Measurements from ENCODE around the gene COL4A6. TPM values are rescaled to one million over a fixed set of nuclear protein-coding genes. Genes with fewer than 3 reads are reported as not detected.

The COL4A6 gene
- total RNA-seq, 1 experiment from 2014 or later = 0.28 TPM

- DNase-seq (ENCODE audit: low read depth, low spot score) (no peak), ATAC-seq (peak; percentile 66)
- Histone ChIP-seq H3K27ac (ENCODE audit: low read length) (peak overlapping the region; percentile 57; the same call in 1 of the 2 replicates), H3K4me3 (ENCODE audit: low read depth in 2 of 2, low read length in 2 of 2) (peak overlapping the region; percentile 59 to 76), H3K27me3 (ENCODE audit: control insufficient read depth, insufficient read depth, low read length) (peaks cover 13% of the 10 kb centered on the region), H3K9me3 (ENCODE audit: control insufficient read depth, insufficient read depth, low read depth, low read length) (no peaks in the 10 kb centered on the region), H3K36me3 (ENCODE audit: control insufficient read depth, insufficient read depth, low read length) (no peaks in the 10 kb centered on the region), H3K4me1 (ENCODE audit: control insufficient read depth, insufficient read depth, low read length) (no peaks in the 10 kb centered on the region; the same call in 1 of the 2 replicates)
- TF ChIP-seq POLR2AphosphoS5 (IDR thresholded peaks at IDR 0.05; ENCODE audit: low read depth, low read length) (no peak), CTCF (IDR thresholded peaks at IDR 0.05) (no peak), REST (IDR thresholded peaks at IDR 0.05; ENCODE audit: insufficient read depth in 1 of 2, low read depth in 2 of 2, low read length in 1 of 2) (no peak), TCF7L2 (IDR thresholded peaks at IDR 0.05; ENCODE audit: low read depth, low read length) (no peak), SIN3A (IDR thresholded peaks at IDR 0.05; ENCODE audit: borderline replicate concordance, insufficient read depth, low read depth, low read length) (no peak)
- no TSS peak for BruUV-seq (replicated peaks)
- intact Hi-C loops (cut with micrococcal nuclease; ENCODE audit: unreplicated experiment) (no loop called here), in situ Hi-C loops (cut with HindIII; ENCODE audit: low pct_unique_long_range_greater_than_20kb, low sequenced_read_pairs) (no loop called here)
- ChIA-PET CTCF (no interaction called here), POLR2A (no interaction called here)
Measured at GRCh38 chrX:108439961-108440696, 1.9 kb upstream of the COL4A6 start.

GRCh38 chrX:108439426-108439942 is 1.3 kb upstream of the COL4A6 start, which contains the start of gene COL4A5:
TSS of gene COL4A5 (plus strand) at chrX:108439838. CDS start at chrX:108440126, 288 bp downstream.
- peak; percentile 84 for ATAC-seq
- CTCF ChIA-PET = no interaction called here
- DNase-seq (ENCODE audit: low read depth, low spot score) = peak; percentile 38
- in situ Hi-C loops (cut with HindIII; ENCODE audit: low pct_unique_long_range_greater_than_20kb, low sequenced_read_pairs) = no loop called here
- no peaks in the 10 kb centered on the region for H3K36me3 ChIP-seq (ENCODE audit: control insufficient read depth, insufficient read depth, low read length)
- no peaks in the 10 kb centered on the region; the same call in 1 of the 2 replicates for H3K4me1 ChIP-seq (ENCODE audit: control insufficient read depth, insufficient read depth, low read length)
- TF ChIP-seq REST (IDR thresholded peaks at IDR 0.05; ENCODE audit: insufficient read depth in 1 of 2, low read depth in 2 of 2, low read length in 1 of 2) = no peak
- no peak for TF ChIP-seq SIN3A (IDR thresholded peaks at IDR 0.05; ENCODE audit: borderline replicate concordance, insufficient read depth, low read depth, low read length)
- no peak for TF ChIP-seq CTCF (IDR thresholded peaks at IDR 0.05)
- no peak for TF ChIP-seq POLR2AphosphoS5 (IDR thresholded peaks at IDR 0.05; ENCODE audit: low read depth, low read length)
- TF ChIP-seq TCF7L2 (IDR thresholded peaks at IDR 0.05; ENCODE audit: low read depth, low read length) = no peak
- peaks cover 13% of the 10 kb centered on the region for H3K27me3 ChIP-seq (ENCODE audit: control insufficient read depth, insufficient read depth, low read length)
- H3K9me3 ChIP-seq (ENCODE audit: control insufficient read depth, insufficient read depth, low read depth, low read length) = no peaks in the 10 kb centered on the region
- intact Hi-C loops (cut with micrococcal nuclease; ENCODE audit: unreplicated experiment) = no loop called here
- H3K4me3 ChIP-seq (ENCODE audit: low read depth in 2 of 2, low read length in 2 of 2) = peak within 1 kb of the TSS; percentile 59 to 76
- H3K27ac ChIP-seq (ENCODE audit: low read length) = peak within 1 kb of the TSS; percentile 57; the same call in 1 of the 2 replicates
- POLR2A ChIA-PET = no interaction called here
- BruUV-seq (replicated peaks) = no TSS peak
